ENCODE data around the gene ZNF385B.

GRCh38 chr2:179741317-179741716 is 120.1 kb downstream of the ZNF385B start:
- no peak for TF ChIP-seq CTCF (IDR thresholded peaks at IDR 0.05)
- no peak for TF ChIP-seq POLR2A (IDR thresholded peaks at IDR 0.05)

Data from body of pancreas (tissue), 4 donors.